NCI-H1694 treated with DMSO at 0.1 percent for 48 hours (cell line): ENCODE measurements around the gene S100A5.

ENCODE experiments used
- DNase-seq: peaks from one replicate; lab custom pipeline; 2025; lab: John Stamatoyannopoulos, UW

S100A5 gene

DNA sequence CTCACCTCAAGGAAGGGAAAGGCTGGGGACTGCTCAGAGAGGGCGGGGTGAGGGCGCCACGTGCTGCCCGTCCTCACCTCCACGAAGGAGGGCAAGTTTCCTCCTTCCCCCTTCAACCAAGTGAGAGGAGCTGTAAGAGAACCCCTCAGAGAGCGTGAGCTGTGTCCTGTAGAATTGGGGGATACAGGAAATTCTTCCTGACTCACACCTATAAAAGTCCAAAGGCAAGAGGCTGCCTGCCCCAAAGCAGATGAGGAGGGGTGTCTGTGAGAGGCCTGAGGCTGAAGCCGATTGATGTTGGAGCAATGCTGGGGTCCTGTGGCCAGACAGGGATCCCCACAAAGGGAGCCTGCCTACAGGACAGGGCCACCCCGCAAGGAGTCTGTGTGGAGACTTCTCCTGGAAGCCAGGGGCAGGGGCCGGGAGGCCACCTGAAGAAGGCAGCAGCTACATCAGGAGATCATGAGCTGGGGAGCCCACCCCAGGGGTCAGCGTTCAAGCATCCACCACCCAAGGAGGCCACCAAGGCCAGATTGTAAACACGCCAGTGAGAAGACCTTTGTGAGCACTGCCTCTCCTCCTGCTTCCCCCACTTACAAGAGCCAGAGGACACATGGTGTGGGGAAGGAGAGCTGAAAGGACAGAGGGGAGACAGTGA, 32.7 kb downstream of the S100A5 start:
- no peak for DNase-seq

DNA sequence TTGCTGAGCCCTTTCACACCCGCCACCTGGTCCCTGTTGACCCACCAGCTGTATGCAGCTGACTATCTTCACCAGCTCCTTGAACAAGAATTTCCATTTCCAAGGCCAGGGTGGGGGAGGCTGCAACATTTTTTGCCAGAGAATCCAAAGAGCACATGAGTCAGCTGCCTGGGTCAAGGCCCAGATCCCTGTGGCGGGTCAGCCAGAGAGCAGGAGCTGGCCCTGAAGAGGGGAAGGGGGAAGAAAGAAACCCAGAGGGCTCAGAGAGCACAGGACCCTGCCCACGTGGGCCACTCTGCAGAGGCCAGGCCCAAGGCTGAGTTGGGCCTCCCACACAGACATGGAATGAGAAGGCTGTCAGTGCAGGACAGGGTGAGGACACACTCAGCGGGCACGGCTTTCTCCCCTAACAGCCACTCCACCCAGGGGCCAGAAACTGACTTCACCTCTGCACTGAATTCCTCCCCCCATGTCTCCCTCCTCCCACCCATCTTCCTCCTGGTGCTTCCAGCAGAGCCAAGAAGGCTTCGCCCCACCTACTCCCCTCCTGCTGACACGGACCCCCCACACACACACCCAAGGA, 33.8 kb downstream of the S100A5 start:
- DNase-seq = no peak

DNA sequence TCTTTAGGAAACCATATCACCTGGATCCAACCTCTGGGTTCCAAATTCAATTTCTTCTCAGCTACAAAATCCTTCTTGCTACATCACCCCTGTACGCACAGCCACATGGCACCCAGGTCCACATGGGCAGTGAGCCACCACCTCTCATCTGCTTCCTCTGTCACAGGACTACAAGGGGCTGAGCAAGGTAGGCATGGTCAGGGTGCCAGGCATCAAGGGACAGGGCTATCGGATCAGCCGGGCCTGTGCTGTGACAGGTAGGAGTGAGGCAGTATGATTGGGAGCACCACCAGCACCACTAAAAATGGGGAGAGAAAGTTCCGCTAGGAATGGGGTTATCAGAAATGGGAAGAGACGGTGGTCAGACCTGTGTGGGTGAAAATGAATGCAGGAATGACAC, 34.3 kb downstream of the S100A5 start:
- DNase-seq = no peak

DNA sequence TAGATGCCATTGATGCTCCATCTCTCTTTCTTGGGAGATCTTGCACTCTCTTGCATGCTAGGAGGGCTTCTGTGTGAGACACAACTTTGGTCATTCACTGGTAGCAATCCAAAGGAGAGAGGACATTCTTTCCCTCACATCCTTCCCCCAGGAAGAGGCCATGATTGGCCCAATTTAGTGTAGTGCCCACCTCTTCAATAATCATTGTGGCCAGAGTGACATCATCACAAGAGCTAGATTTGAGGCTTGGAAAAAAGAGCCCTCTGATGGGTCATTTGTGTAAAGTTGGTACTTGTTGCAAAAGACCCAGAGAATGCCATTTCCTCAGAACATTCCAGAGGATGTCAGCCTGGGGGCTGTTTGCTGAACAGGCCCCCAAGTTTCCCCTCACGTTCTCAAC, 35.2 kb downstream of the S100A5 start:
- DNase-seq = no peak

DNA sequence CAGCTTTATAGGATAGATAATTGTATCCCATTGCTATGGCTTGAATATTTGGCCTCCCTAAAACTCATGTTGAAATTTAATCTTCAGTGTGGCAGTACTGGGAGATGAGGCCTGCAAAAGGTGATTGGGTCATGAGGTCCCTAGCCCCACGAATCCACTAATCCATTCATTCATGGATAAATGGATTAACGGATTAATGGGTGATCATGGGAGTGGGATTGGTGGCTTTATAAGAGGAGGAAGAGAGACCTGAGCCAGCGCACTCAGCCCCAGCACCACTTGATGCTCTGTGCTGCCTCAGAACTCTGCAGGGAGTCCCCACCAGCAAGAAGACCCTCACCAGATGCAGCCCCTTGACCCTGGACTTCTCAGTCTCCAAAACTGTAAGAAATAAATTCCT, 37.0 kb downstream of the S100A5 start:
- DNase-seq = no peak

DNA sequence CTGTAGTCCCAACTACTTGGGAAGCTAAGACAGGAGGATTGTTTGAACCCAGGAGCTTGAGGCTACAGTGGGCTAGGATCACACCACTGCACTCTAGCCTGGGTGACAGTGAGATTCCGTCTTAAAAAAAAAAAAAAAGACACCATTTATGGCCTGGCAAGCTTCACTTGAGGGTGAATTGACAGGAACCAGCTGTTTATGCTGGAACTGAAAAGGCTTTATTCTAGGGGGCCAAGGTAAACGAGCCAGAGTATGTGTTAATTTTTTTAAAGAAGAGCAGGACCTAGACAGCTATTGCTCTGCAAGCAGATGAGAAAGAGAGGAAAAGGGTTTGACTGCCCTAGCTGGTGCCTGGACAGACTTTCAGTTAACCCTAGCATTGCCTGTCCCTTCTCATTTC, 42.0 kb downstream of the S100A5 start:
- DNase-seq = no peak

DNA sequence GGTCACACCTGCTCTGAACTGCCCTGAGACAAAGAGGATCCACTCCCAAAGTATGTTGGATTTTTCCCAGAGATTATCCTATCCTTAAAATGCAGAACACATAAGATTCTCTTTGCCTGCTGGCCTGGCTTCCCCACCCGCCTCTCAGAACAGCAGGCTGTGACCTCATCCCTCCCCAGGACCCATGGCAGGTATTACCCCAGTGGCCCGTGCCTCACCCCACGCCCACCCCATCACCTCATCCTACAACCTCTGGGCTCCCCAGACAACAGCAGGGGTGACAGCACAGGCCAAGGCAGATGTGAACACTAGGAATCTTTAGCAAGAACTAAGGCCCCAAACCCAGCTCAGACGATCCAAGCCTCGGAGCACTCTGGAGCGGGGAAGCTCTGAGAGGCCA, 45.2 kb downstream of the S100A5 start:
- no peak for DNase-seq

DNA sequence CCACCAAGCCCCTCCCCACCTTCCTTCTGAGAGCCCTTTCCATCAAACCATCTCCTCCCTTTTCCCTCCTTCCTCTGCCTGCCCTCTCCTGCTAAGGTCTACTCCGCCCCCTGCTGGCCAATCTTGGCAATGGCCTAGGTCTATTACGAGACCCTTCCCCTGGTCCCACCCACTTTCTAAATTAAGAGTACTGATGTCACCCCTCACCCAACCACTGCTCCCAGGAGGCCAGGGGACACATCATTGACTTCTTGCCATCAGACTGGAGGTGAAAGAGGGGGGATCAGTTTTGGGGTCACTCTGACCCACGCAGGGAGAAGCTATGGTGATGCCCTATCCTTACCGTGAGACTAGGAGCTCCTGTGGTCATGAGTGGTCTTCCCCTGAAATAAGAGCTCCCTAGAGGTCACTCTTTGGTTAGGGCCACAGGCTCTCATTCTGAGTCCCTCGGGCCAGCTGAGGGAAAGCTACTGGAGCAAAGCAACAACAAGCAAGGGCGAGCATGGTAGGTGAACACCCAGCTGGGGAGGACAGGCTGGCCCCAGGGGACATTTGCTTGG, 45.7 kb downstream of the S100A5 start:
- peak; percentile 95 for DNase-seq

DNA sequence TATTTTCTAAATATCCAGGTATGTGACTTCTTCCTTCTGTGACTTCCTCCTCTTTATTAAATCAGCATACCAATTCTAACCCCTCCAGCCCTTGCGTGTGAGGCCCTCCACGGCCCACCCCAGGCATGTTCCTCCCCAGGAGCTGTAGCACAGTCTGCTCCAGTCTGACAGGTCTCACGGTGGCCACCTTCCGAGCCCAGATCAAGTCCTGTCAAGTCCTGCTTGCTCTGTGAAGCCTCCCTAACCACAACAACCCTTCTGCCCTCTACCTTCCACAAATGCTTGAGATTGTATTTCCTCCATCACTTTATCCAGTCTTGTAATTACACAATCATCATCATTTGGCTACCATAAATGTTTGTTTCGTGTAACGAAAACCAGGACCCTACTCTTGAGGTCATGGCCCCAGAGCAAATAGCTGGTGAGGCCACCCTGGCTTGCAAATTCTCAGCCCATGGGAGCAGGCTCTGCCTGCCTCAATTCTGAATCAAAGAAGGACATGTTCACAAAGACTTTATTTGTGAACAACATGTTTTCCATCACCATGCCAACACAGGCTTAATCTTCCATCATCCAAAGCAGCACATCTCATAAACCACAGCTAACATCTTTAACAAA, 47.3 kb downstream of the S100A5 start:
- no peak for DNase-seq

DNA sequence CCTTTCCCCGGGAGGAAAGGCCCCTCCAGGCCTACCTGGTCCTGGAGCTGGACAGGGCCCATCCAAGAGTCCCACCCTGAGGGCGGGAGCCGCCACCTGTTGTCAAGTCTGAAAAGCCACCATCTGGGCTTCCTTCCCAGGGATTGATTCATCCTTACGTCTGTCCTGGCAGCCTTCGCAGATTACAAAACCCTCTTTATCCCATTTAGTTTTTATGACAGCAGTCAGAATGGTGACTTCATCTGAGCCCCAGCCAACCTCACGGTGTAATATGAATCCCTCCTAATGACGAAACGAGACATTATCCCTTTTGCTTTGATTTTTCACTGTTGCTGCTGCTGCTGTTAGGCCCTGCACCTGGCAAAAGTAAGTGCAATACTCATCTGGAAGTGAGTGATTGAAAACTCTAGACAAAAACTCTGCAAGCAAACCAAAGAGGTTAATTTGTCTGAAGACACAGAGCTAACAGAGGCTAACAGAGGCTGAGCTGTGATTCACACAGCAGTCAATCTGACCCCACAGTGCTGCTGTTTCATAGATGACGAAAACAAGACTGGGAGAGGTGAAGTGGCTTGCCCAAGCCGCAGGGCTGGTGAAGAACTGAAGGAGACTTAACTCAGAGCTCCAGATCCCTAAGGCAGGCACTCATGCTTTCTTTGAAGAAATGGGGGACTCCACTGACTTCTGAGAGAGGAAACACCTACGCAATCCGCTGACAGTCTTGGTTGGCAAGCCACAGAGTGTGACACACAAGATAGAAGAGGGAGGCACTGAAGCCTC, 50.3 kb downstream of the S100A5 start:
- peak; percentile 59 for DNase-seq

DNA sequence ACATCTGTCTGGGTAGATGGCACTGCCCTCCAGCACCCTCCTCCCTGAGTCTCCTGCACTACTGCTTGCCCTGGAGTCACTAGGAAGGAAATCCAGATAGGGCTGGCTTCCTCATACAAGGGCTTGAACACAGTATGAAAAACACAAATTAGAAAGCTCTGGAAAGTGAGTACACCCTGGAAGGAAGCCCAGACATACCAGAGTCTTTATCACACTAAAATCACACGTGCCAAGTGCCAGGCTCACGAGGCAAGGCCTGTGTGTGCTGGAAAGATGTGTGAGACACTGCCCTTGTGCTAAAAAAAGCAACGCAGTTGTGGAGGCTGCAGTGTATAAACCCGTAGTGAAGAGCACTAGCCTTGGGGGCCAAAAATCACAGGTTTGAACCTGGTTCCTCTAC, 52.0 kb downstream of the S100A5 start:
- DNase-seq = no peak

DNA sequence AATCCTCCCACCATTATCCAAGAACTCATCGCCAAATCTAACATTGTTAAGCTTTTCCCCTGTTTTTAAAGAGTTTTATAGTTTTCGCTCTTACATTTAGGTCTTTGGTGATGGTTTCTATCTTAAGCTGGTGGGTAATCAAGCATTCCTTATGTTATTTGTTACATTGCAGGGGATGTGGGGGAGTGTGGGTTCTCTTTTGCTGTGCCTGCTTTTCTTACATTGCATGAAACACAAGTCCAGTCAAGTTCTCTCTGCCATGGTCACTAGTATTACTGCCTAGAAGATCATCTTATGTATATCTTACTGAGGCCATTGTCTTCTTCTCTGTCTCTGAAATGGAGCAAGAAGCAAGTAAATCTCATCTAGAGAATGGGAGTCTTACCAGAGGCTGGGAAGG, 53.0 kb downstream of the S100A5 start:
- DNase-seq = no peak
